Mesenteric fat pad (tissue), 1 donor: Measurements from ENCODE around the gene EGFL7. TPM values are rescaled to one million over a fixed set of nuclear protein-coding genes. Genes with fewer than 3 reads are reported as not detected.

Source experiments
- DNase-seq: peaks from one replicate; pipeline ENCODE4 v3.0.0-alpha.2; 2020; ENCODE audit warnings: low spot score
- total RNA-seq: library from RNA; stranded (reverse); fragmentation: NEBNext Ultra II Directional; extraction: Animal tissue kit (Norgen Biotek cat#: 25700); gene quantifications from one replicate; pipeline ENCODE4 v1.2.1, GENCODE V29; 2021
- donor health status: DM: yes; HTN: yes; CAD: no.

The EGFL7 gene
- total RNA-seq, 1 donor from 2014 or later, result 155 TPM

GRCh38 chr9:136685216-136685615 lies 22.5 kb downstream of the EGFL7 start:
- DNase-seq, result no peak

GRCh38 chr9:136685790-136686533 lies 23.2 kb downstream of the EGFL7 start:
- no peak for DNase-seq

GRCh38 chr9:136686534-136686793 lies 23.7 kb downstream of the EGFL7 start:
- no peak for DNase-seq

GRCh38 chr9:136686794-136687711 lies 24.3 kb downstream of the EGFL7 start, which contains the start of gene AGPAT2:
AGPAT2 (minus strand) TSS chr9:136687457; CDS start chr9:136687357, 100 bp downstream.
- DNase-seq, result no peak

DNA sequence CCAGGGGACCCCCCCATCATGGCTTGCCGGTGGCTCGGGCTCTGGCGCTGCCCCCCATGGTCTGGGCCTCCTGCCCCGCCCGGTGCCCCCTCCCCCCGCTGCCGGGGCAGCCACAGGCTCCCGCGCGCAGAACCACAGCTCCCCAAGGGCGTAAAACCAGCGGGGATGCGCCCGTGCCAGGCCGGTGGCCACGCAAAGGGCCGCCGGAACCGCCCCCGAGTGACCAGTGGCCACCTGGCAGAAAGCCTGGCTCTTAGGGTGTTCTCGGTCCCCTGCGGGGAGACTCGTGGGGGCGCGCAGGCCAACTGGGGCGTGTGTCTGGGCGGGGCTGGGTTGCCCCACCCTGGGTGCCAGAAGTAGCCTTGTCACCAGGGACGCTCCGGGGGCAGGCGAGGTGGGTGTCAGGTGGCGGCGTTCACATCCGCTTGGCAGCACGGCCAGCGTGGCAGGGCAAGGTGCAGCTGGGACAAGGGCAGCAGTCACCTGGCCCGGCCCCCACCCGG lies 25.1 kb downstream of the EGFL7 start:
- no peak for DNase-seq

DNA sequence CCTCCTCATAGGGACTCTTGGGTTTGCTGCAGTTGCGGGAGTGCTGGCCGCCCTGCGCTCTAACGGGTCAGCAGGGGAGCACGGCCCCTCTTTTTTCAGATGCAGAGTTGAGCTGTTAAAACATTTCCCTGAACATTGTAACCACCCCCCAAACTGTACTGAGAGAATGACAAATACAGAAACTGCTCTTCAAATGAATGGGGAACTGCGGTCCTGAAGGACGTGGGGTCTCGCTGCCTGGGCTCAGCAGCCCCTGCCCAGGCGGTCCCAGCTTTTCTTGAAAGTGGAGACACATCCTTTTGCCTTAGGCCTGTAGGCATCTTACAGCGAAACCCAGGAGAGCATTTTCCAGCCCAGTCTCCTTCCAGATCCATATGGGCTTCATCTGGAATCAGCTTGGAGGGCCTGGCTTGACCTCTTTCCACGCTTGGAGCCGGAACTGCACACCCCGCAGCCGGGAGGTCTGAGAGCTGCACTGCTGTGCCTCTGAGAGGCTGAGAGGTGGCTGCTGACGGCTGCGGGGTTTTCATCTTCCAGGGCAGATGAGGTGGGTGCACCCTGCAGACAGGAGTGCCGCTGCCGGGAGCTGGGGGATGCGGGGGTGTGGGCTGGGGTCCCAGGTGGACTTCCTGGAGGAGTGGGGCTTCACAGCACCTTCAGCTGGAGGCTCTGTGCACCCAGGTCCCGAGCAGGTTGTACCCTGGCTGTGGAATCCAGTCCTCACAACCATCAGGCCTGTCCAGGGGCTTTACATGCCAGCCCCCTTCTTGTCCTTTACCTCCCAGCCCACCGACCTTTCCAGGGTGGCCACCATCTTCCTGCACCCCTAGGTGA lies 25.8 kb downstream of the EGFL7 start:
- no peak for DNase-seq

DNA sequence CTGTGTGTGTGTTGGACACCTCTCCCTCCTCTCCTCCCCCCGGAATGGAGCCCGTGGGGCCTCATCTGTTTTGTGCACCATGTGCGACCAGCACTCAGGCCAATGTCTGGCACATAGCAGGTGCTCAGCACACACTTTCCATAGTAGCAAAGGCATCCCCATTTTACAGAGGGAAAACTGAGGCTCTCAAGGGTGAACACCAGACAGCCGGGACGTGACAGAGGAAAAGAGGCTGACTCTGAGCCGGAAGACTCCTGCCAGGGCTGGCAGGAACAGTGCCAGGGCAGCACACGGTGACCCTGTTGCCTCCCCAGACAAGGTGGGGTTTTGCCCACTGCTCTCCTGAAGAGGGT lies 26.4 kb downstream of the EGFL7 start:
- no peak for DNase-seq

- no peak for DNase-seq
Observed at GRCh38 chr9:136690104-136690805, 27.5 kb downstream of the EGFL7 start.

- DNase-seq, result no peak
Observed at GRCh38 chr9:136690806-136691261, 28.1 kb downstream of the EGFL7 start.

DNA sequence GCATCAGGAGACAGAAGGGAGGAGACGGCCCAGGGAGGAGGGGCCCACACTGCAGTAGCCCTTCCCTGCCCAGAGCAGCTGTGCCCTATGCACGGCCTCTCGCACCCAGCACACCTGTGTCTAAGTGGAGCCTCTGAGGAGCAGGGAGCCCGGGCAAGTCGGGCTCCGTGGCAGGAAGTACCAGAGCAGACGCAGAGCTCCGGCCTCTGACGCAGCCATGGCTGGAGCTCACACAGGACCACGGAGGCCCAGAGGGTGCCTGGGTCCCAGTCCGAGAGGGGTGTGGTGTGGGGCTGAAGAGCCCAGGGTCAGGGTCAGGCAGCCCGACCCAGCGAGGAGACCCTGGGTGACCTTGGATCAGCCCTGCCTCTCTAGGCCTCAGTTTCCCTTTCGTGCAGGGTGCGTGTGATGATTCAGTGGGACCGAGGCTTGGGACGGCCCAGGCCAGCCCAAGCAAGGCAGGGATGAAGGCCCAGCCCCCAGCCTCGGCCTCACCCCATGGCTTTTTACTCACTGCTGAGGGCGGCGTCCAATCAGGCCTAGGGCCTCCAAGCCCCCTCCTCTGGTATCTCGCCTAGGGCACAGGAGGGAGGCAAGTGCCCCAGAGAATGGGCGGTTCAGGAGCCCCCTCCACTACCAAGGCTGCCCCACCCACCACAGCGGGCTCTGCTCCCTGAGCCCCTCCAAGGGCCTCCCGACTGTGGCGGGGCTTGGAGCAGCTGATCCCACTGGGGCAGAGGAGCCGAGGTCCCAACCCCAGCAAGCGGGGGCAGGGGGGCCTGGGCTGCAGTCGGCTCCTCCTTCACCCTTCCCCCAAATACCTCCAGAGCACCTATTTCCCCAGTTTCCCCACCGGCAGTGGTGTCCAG lies 28.8 kb downstream of the EGFL7 start:
- DNase-seq, result no peak

- DNase-seq, result no peak
Observed at GRCh38 chr9:136692185-136693134, 29.7 kb downstream of the EGFL7 start.

GRCh38 chr9:136693135-136693489 lies 30.4 kb downstream of the EGFL7 start:
- DNase-seq, result no peak

DNA sequence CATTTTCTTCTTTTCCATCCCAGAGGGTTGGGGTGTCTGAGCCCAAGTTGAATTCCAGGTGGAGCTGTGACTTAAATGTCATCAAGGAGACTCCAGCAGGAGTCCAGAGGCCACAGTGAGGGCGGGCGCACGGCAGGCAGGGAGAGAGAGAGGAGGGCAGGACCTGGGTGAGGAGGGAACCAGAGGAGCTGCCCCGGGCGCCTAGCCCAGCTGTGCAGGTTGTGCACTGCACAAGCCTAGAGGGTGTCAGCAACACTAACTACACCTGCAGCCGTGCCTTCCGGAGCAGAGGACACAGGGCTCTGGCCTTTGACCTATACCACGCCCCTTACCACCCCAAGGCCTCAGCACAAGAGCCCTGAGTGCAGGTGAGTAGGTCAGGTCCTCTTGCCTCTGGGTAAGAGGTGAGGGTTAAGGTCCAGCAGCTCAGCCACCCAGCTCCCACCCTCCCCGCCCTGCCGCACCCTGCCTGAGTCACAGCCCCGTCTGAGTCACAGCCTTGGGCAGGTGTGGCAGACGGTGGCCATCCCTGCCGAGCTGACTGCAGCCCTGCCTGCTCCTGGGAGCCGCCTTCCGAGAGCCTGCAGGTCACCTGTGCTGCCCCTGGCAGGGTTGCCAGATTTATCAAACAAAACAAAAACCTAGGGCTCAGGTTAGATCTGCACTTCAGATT lies 30.9 kb downstream of the EGFL7 start:
- DNase-seq, result no peak

GRCh38 chr9:136694163-136694871 lies 31.6 kb downstream of the EGFL7 start:
- DNase-seq, result no peak

DNA sequence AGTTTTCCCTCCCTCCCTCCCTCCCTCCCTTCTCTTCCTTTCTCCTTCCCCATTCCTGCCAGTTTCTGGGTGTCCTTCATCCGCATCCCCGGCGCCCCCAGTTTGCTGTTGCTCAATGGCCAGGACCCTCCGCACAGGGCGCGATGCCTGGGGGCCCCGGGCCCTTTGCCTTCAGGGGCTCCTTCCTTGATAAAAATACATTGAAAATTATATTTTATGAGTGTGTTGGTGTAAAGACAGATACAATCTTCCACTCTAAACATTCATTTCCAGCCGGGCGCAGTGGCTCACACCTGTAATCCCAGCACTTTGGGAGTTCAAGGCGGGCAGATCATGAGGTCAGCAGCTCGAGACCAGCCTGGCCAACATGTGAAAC lies 32.1 kb downstream of the EGFL7 start:
- no peak for DNase-seq

GRCh38 chr9:136695435-136695895 lies 32.7 kb downstream of the EGFL7 start:
- no peak for DNase-seq

DNA sequence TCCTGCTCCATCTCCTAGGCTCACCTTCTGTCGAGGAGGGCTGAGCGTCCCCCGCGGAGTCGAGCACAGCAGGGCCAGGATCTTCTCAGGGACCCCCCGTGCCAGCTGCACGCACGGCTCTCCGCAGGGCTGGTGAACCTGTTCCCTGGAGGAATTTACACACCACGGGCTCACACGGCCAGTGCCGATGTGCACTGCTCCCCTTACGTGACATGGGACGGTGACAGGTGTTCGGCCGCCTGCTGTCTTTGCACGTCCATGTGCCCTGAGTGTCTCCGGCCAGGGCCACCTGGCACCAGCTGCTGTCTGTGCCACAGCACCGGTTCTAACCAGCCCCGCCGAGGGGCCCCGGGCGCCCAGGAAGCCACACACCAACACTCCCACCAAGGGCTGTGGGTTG lies 33.2 kb downstream of the EGFL7 start:
- DNase-seq, result no peak
